GM19328 (cell line): Measurements from ENCODE around the gene ACSS2.

Experiments used
- ATAC-seq: cut with Tn5 transposase; IDR thresholded peaks from one replicate; pipeline ENCODE4 v1.9.1; 2021; ENCODE audit warnings: mild to moderate bottlenecking, moderate library complexity; ENCODE audit not compliant: unreplicated experiment

The ACSS2 gene

DNA sequence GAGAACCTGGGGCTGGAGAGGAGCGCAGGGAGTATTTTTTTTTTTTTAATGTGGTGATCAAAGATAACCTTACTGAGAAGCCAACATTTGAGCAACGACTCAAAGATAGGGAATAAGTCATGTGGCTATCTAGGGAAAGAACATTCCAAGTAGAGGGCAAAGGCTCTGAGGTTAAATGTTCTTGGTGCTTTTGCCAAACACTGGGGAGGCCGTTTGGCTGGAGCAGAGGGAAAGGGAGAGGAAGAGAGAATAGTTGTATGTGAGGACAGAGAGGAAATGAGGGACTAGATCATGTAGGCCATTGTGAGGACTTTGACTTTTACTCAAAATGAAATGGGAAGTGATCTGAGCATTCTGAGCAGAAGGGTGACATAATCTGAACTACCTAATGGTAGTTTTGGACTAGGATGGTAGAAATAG is 27.8 kb downstream of the ACSS2 start:
- no peak for ATAC-seq

DNA sequence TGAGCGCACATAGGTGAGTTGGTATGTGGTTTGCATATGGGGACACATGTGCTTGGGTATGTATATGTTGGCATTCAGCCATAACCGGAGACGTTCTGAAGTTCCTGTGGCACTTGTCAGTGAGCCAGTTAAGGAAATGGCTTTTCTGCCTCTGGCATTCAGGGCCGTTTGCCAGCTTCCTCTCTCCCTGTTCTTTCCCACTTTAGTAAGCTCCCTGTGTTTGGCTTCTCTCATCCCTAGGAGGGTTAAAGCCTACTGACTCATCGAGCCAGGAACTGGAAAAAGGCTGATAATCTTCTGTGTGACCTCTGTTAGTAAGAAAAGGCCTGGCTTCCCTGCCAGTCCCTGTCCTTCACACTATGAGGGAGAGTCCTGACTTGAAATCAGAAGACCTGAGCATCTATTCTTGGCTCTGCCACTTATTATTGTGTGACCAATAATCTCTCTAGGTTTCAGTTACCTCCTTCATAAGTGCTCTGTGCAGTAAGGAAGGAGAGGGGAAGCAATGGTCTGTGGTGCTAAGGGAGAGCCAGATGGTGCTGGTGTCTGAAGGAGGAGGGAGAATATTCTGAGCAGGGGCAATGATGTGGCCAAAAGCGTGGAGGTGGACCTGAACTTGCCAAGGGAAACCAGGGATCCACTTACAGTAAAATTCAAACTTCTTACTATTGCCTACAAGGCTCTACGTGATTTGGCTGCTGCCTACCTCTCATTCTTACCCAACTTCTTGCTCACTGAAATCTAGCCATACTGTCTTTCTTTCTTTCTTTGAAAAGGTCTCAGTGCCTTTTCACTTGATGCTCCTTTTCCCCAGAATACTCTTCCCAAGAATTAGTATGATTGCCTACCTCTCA is 31.4 kb downstream of the ACSS2 start:
- ATAC-seq: no peak

DNA sequence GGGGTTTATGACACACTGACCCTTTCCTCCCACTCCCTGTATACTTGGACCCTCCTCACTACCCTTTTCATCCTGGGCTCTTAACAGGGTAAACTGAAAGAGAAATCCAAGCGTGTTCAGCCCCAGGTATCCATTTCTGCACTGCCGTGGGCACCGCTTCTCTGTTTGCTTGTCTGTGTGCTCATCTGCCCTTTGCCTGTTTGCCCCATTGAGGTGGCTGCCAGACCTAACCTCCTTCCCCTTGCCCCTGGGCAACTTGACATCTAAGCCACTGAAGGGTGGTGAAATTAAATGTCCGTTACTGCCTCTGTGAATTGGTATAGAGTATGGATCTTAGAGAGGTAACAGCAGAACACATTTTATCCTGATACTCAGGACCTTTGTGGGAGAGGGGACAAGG is 38.7 kb downstream of the ACSS2 start:
- ATAC-seq: no peak

DNA sequence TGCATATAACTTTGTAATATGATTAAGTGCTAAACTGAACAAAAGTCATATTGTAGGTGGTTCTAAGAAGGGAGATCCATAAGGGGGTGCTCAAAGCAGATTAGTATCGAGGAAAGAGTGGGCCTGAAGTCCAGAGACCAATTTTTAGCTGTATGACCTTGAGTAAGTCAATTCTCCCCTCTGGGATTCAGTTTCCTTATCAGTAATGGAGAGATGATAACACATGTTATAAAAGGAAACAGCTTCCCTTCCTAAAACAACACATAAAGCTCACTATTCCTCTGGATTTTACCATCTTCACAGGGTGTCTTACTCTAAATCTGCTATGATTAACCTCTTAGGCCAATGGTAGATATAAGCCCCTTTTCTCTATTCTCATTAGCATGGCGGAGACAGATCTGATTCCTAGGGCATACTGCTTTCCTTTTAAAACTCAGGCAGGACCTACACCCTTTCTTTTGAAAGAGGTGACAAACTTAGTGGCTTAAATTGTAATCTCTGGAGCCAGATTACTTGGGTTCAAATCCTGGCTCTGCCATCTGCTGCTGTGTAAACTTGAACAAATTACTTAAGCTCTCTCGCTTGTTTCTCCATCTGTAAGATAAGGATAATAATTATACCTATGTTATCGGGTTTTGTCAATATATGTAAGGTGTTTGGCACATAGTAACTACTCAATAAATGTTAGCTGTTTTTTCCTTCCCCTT is 39.5 kb downstream of the ACSS2 start:
- no peak for ATAC-seq

DNA sequence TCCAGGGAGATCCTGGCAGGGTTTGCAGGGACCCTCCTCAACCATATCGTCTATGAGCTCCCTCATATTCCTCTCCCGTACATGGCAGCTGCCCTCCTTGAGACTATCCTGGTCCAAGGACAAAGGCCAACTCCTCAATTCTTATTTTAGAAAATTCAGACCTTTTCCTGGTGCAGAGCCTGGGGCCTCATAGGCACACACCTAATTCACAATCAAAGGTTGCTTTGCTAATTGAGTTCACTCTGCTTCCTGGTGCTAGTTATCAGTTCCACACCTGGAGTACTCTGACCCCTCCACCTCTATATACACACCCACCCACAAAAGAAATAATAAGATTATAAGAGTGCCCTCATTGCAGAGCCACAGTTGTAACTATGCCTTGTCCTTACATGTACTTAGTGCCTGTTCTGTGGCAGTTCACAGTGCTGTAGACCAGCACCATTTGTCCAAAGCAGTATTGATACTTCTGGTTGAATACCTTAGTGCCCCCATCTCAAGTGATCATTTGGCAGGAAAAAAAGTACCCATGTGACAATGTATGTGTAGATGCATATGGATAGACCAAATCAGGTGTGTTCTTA is 40.5 kb downstream of the ACSS2 start:
- ATAC-seq: no peak

DNA sequence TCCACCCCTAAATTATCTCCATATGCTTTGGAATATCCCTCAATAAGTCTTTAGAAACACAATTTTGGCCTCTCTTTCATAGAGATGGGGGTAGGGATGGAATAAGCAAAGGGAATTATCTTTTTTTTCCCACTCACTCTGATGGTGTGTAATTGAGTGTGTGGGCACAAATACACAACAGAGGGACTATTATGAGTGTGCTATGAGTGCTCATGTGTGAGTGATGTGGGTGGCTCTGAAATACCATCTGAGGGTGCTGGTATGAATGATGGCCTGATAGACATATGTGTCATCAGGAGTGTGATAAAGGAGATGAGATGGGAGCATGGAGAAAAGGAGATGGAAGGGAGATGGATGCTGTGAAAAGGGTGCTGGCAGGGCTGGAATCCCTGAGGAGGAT is 43.6 kb downstream of the ACSS2 start:
- no peak for ATAC-seq

DNA sequence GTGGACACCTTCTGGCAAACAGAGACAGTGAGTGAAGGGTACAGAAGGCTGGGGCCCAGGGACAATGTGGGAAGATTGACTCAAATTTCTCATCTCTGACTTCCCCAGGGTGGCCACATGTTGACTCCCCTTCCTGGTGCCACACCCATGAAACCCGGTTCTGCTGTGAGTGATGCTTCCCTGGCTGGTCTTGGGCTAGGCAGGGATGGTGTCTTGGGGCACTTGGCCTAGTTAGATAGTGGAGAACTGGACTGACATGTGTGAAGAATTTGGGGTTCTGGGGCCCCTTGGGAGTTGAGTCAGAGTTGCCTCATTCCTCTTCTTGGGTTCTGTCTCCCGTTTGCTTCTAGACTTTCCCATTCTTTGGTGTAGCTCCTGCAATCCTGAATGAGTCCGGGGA is 45.0 kb downstream of the ACSS2 start:
- no peak for ATAC-seq

DNA sequence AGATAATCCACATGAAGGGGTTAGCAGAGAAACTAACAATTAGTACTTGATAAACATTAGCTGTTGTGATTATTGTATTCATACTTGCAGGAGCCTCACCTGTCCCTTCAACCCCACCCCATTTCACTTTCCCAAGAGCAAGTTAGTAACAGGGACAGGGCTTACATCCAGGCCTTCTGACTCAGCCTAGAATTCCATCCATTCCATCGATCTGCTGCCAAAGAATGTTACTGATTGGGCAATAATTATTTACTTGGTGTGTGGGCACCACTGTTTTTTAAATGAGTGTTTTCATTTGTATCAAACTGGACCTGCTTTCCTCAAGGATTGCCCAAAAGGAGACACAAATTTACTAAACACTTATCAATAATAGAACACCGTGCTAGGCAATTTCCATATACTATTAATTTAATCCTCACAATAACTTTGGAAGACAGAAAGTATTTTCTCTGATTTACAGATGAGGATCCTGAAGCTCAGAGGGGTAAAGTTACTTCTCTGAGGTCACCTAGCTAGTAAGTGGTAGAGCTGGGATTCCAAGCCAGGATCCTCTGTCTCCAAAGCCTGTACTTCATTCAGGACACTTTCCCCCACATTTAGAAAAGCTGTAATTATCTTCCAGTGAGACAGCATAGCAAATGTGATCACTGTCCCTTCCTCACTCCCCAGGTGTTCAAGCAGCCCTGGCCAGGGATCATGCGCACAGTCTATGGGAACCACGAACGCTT is 46.4 kb downstream of the ACSS2 start:
- ATAC-seq: no peak

DNA sequence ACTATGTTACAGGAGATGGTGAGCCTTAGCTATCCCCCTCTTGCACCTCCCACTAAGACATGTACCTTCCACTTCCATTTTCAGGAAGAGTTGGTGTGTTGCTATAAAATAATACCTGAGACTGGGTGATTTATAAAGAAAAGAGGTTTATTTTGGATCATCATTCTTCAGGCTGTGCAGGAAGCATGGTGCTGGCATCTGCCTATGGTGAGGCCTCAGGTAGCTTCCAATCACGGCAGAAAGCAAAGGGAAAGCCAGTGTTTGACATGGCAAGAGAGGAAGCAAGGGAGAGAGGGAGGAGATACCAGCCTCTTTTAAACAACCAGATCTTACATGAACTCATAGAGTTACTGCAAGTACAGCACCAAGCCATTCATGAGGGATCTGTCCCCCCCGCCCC is 47.0 kb downstream of the ACSS2 start:
- ATAC-seq: no peak

DNA sequence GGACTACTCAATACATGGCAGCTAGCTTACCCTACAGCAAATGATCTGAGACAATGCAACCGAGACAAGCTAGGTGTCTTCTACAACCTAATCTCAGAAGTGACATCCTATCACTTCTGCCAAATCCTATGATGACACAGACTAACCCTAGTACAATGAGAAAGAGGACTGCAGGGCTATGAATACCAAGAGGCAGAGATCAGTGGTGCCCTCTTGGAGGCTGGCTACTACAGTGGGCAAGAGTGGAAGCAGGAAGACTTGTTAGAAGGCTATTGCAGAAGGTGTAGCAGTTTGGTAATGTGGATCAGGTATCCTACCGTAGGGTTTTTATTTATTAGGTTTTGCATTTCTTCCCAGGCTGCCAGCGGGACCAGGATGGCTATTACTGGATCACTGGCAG is 48.9 kb downstream of the ACSS2 start:
- ATAC-seq: no peak

DNA sequence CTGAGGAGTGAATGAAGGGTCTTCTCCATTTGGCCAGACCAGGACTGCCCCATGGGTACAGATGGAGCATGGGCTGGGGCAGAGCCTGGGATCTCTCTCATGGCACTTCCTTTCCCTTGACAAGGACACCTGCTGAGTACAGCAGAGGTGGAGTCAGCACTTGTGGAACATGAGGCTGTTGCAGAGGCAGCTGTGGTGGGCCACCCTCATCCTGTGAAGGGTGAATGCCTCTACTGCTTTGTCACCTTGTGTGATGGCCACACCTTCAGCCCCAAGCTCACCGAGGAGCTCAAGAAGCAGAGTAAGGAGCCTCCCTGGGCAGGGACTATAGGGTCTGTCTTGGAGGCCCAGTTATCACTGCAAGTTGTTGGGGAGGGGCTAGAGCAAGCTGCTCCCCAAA is 49.6 kb downstream of the ACSS2 start:
- ATAC-seq: no peak

DNA sequence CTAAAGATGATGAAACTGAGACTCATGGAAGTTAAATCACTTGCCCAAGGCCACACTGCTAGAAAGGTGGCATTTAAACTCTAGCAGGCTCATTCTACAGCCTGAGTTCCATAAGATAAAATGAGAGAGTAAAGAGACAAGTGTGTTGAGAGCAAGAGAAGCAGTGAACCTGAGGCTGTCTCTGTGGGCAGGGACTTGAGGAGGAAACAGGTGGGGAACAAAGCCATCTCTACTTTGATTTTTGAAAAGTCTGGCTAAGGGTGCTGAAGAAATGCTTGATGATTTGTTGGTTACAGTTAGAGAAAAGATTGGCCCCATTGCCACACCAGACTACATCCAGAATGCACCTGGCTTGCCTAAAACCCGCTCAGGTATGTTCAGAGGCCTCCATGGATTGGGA is 50.2 kb downstream of the ACSS2 start:
- ATAC-seq: no peak

DNA sequence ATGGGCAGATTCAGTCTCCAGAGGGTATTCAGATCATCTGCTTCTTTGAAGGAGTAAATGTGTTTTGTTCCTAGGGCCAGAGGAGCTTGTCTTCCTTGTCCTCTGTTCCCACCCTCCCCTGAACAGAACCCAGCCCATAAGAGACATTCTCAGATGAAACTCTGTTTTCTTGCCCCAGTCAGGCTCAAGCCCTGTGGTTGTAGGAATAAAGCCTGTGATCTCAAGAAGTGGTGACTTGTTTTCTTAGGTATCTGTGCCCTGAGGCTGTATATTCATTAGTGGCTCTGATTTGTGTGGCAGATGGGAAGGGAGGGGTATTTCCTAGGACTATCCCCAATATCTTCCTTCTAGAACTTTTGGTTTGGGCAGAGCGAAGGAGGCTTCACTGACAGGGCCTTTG is 51.3 kb downstream of the ACSS2 start:
- ATAC-seq: no peak

DNA sequence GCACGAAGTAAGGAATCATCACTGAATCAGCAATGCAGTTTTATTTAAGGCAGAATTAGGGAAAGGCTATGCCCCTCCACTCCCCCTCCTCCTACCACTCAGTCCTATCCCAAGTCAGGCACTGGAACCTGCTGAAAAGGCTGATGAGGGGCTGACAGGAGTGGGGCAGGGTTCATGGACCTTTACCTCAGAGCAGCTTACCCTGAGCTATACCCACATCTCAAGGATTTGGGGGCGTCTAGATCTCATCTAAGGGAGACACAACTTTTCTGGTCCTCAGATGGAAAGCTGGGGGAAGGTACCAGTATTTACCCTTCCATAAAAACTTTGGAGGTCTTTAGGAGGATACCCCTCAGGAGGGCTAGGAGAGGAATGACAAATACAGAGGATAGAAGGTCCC is 52.0 kb downstream of the ACSS2 start:
- no peak for ATAC-seq

DNA sequence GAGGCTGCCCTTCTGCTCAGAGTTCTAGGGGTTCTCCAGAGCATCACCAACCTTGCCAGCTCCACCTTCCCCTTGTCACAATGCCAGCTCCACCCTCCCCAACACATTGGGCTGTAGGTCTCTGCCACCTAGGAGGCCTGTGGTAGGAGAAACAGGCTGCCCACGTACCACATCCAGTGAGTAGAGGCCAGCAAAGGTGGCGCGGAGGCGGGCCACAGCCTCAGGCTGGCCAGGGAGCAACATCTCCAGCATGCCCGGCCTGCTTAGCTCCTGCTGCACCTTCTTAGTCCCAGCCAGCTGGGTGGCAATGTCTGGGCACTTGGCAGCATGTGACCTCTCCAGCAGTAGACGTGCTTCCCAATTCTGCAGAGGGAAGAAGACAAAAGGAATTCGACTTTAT is 55.4 kb downstream of the ACSS2 start:
- ATAC-seq: no peak

DNA sequence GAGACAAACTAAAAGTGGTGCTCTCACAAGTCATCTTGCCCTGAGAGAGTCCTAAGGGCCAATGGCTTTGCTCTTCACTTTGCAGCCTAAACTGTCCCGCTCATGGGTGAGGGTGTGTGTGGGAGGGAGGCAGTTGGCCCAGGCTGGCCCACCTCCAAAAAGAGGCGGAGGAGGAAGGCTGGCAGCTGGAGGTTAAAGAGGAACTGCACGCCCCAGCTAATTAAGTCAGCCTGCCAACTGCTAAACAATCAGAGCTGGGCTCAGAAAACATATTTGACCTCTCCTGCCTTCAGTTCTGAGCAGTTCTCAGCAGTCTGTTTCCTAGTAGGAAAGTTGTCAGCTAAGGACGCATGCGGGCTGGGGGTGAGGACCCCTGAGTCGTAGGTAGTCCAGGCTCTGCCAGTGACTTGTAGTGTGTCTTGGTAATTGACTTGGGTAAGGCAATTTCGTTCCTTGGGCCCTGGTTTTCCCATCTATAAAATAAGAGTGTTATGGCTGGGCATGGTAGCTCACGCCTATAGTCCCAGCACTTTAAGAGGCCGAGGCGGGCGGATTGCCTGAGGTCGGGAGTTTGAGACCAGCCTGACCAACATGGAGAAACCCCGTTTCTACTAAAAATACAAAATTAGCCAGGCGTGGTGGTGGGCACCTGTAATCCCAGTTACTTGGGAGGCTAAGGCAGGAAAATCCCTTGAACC is 62.2 kb downstream of the ACSS2 start:
- no peak for ATAC-seq

DNA sequence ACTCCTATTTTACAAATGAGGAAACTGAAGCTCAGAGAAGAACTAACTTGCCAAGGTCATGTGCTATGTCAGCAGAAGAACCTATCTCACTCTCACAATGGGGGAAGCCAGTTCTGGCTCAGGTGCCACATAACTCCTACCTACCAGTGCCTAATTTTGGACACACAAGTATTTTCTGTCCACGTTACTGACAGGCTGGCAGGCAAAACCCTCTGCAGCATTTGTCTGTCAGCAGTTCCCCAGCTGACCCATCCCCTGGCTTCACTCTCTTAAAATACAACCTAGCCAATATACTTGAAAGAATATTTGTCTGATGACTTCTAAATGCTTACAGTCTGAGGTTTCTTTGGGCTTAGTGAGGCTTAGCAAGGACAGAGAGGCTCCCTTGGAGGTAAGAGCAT is 63.7 kb downstream of the ACSS2 start:
- ATAC-seq: no peak

DNA sequence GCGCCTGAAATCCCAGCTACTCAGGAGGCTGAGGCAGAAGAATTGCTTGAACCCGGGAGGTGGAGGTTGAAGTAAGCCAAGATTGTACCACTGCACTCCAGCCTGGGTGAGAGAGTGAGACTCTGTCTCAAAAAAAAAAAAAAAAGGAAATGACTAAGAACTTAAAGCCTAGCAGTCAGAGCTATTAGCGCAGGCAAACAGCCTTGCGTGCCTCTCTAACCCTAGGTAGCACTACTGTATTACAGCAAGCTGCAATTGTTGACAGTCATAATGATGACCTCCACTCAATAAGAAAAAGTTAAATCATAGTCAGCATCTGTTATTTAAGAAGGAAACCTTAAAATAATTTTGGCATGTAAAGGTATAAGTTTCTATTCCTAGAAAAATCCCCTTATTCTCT is 64.8 kb downstream of the ACSS2 start:
- ATAC-seq: no peak

DNA sequence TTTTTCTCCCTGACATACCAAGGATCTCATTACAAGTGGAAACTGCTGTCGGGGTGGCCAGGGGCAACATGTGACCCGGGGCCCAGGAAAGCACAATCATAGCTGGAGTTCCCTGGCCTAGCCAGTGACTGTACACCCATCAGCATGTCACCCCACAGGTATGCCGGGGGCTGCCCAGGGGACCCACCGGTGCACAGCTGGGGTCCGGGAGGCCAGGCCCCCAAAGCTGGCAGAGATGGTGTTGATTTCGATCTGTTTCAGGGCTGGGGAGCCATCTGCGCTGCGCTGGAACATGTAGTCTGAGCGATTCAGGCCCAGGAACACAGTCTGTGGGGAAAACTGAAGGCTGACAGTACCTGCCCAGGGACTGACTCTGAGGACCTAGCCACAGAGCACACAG is 65.9 kb downstream of the ACSS2 start:
- ATAC-seq: no peak

DNA sequence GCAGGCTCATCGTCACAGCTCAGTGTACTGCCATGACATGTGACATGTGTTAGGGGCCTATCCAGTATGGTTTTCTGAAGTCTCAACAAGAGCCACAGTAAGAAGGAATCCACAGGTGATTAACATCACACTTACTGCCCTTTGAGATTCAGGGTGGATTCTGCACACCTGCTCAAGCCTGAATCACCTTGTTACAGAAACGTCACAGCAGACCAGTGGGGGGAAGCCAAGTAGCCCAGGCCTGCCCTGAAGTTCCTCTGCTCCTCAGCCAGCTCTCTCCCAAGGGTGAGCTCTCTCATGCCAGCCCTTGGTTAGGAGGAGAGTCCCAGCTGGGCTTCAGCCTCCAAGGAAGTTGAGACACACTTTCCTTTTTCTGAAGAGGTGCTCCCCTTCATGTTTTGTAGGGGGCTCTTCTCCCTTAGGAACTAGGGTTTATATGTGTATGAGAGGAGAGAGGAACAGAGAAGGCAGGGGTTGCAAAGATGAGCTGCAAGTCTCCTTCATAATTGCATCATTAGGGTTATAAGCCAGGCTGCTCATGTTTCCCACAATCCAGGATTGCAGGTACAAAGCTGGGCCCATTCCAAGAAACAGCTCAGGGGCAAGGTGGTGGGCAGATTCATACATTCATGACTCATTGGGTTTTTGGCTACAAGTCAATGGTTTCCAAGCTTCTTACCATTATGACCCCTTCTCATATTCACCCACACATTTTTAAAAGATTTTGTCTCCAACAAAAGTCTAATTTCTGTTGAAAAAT is 67.6 kb downstream of the ACSS2 start:
- ATAC-seq: no peak
